Measurements from ENCODE around the gene ARPC5.

DNA sequence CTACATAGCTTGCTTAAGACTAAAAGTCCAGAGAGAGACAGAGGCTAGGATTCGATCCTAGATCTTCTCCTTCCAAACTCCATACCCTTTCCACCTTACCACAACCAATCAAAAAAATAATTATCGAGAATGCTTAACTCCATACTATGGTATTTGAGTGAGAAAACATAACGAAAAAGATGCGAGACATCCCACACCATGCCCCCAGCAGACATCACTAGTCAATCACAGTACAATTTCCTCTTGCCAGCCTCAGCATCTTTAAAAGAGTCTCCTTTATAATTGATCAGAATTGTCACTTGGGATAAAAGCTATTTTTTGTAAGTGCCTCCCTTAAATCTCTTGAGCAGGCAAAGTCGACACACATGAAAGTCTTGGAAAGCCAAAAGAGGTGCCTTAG lies 46.2 kb downstream of the ARPC5 start:
- TF ChIP-seq, protein P1, sequence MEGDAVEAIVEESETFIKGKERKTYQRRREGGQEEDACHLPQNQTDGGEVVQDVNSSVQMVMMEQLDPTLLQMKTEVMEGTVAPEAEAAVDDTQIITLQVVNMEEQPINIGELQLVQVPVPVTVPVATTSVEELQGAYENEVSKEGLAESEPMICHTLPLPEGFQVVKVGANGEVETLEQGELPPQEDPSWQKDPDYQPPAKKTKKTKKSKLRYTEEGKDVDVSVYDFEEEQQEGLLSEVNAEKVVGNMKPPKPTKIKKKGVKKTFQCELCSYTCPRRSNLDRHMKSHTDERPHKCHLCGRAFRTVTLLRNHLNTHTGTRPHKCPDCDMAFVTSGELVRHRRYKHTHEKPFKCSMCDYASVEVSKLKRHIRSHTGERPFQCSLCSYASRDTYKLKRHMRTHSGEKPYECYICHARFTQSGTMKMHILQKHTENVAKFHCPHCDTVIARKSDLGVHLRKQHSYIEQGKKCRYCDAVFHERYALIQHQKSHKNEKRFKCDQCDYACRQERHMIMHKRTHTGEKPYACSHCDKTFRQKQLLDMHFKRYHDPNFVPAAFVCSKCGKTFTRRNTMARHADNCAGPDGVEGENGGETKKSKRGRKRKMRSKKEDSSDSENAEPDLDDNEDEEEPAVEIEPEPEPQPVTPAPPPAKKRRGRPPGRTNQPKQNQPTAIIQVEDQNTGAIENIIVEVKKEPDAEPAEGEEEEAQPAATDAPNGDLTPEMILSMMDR (IDR thresholded peaks at IDR 0.05) = no peak
- TF ChIP-seq EP300 (IDR thresholded peaks at IDR 0.05) = no peak
- no peak for TF ChIP-seq POLR2A (IDR thresholded peaks at IDR 0.05)
